HFFc6 (cell line): ENCODE data around the gene NR5A2. TPM values are rescaled to one million over a fixed set of nuclear protein-coding genes. Genes with fewer than 3 reads are reported as not detected.

Source experiments
- DNase-seq: peaks from one replicate; pipeline ENCODE4 v3.0.0-alpha.2; 2018
- H3K27ac Mint-ChIP-seq: 2 replicates; pipeline ENCODE4 v1.8.0; 2020; ENCODE audit warnings: mild to moderate bottlenecking, mixed read lengths
- H3K27me3 Mint-ChIP-seq: 2 replicates; pipeline ENCODE4 v1.8.0; 2021; ENCODE audit warnings: mild to moderate bottlenecking, moderate library complexity, mixed read lengths; ENCODE audit not compliant: insufficient read depth
- H3K36me3 Mint-ChIP-seq: 2 replicates; pipeline ENCODE4 v1.8.0; 2021; ENCODE audit warnings: low read depth, mixed read lengths
- H3K4me1 Mint-ChIP-seq: 2 replicates; pipeline ENCODE4 v1.8.0; 2020; ENCODE audit warnings: low read depth, mixed read lengths
- H3K4me3 Mint-ChIP-seq: 2 replicates; pipeline ENCODE4 v1.8.0; 2020; ENCODE audit warnings: mild to moderate bottlenecking, moderate library complexity, mixed read lengths
- H3K9me3 Mint-ChIP-seq: 2 replicates; pipeline ENCODE4 v1.8.0; 2020; ENCODE audit warnings: mild to moderate bottlenecking, mixed read lengths
- total RNA-seq, 6 experiments: library from RNA; stranded (reverse); fragmentation: NEBNext Ultra II Directional; extraction: Animal tissue kit (Norgen Biotek cat#: 25700); gene quantifications; 2 replicates in 1 of 6; 3 replicates in 5 of 6; pipeline ENCODE4 v1.2.3, GENCODE V29; 2021
- TF ChIP-seq, protein P1 (sequence below): fragments of 200-600 bp; sonication (generic); IDR thresholded peaks from 2 replicates; pipeline ENCODE4 v1.5.0; 2021; ENCODE audit warnings: antibody characterized with exemption, mild to moderate bottlenecking

NR5A2 gene
- total RNA-seq, 6 experiments from 2014 or later = 0.09 to 1.9 (median 0.97) TPM

GRCh38 chr1:200112290-200112689, 84.8 kb downstream of the NR5A2 start:
- TF ChIP-seq, protein P1, sequence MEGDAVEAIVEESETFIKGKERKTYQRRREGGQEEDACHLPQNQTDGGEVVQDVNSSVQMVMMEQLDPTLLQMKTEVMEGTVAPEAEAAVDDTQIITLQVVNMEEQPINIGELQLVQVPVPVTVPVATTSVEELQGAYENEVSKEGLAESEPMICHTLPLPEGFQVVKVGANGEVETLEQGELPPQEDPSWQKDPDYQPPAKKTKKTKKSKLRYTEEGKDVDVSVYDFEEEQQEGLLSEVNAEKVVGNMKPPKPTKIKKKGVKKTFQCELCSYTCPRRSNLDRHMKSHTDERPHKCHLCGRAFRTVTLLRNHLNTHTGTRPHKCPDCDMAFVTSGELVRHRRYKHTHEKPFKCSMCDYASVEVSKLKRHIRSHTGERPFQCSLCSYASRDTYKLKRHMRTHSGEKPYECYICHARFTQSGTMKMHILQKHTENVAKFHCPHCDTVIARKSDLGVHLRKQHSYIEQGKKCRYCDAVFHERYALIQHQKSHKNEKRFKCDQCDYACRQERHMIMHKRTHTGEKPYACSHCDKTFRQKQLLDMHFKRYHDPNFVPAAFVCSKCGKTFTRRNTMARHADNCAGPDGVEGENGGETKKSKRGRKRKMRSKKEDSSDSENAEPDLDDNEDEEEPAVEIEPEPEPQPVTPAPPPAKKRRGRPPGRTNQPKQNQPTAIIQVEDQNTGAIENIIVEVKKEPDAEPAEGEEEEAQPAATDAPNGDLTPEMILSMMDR = no peak
- Mint-ChIP-seq H3K9me3 (no peaks in the 10 kb centered on the region), H3K36me3 (no peaks in the 10 kb centered on the region), H3K27me3 (no peaks in the 10 kb centered on the region; the same call in 1 of the 2 replicates), H3K27ac (no peak overlapping the region), H3K4me3 (no peak overlapping the region), H3K4me1 (peaks cover 3% of the 10 kb centered on the region)
- DNase-seq = no peak

- H3K27ac Mint-ChIP-seq = no peak overlapping the region
- H3K27me3 Mint-ChIP-seq = peaks cover 2% of the 10 kb centered on the region; the same call in 1 of the 2 replicates
- no peak overlapping the region for H3K4me3 Mint-ChIP-seq
- H3K4me1 Mint-ChIP-seq = no peaks in the 10 kb centered on the region
- no peak for DNase-seq
- no peaks in the 10 kb centered on the region for H3K36me3 Mint-ChIP-seq
- TF ChIP-seq, protein P1 = no peak
- H3K9me3 Mint-ChIP-seq = no peaks in the 10 kb centered on the region
Observed at GRCh38 chr1:200115532-200115931, 88.0 kb downstream of the NR5A2 start.

DNA sequence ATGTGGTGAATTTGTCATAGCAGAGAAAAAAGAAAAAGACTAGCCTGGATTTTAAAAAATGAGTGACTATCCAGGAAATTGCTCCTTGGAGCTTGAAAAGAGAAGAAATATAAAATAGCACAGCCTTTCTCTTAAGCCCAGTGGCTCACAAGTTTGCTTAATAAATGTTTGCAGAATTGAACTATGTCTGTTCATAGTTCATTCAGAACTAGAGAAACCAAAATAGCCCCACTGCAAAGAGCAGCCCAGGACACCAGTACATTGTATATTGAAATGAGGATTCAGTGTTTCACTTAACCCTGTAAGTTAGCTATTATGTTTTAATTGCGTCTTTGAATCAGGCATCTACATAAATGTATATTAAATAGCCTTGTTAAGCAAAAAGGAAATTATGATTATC, 88.8 kb downstream of the NR5A2 start:
- H3K4me3 Mint-ChIP-seq = no peak overlapping the region
- H3K27ac Mint-ChIP-seq = no peak overlapping the region
- no peaks in the 10 kb centered on the region for H3K36me3 Mint-ChIP-seq
- no peak for DNase-seq
- H3K27me3 Mint-ChIP-seq = peaks cover 2% of the 10 kb centered on the region; the same call in 1 of the 2 replicates
- TF ChIP-seq, protein P1 = no peak
- no peaks in the 10 kb centered on the region for H3K4me1 Mint-ChIP-seq
- H3K9me3 Mint-ChIP-seq = no peaks in the 10 kb centered on the region

GRCh38 chr1:200118779-200119505, 91.4 kb downstream of the NR5A2 start:
- no peak overlapping the region for H3K4me3 Mint-ChIP-seq
- H3K4me1 Mint-ChIP-seq = no peaks in the 10 kb centered on the region
- H3K36me3 Mint-ChIP-seq = no peaks in the 10 kb centered on the region
- TF ChIP-seq, protein P1 = no peak
- no peaks in the 10 kb centered on the region for H3K9me3 Mint-ChIP-seq
- no peak overlapping the region for H3K27ac Mint-ChIP-seq
- DNase-seq = no peak
- peaks cover 2% of the 10 kb centered on the region for H3K27me3 Mint-ChIP-seq

DNA sequence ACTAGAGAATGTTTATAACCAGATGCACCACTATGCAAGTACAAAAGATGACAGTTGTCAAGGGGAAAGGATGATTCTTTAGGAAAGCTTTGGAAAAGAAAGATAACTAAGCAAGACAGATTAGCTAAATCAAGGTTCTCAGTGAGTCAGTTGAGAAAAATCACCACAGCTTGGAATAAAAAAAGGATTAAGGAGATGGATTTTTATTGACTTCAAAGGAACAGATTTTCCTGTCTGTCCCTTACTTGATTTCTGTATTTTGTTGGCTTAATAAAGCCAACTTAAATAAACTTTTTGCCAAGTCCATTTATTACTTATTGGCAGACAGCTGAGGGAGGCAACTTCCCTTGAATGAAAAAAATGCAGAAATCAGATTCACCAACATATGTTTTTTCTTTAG, 93.9 kb downstream of the NR5A2 start:
- Mint-ChIP-seq H3K27me3 (peaks cover 2% of the 10 kb centered on the region), H3K4me1 (no peaks in the 10 kb centered on the region), H3K4me3 (no peak overlapping the region), H3K36me3 (no peaks in the 10 kb centered on the region), H3K27ac (no peak overlapping the region), H3K9me3 (no peaks in the 10 kb centered on the region)
- TF ChIP-seq, protein P1 = no peak
- no peak for DNase-seq
